HL-60 (cell line): Measurements from ENCODE around the gene BRF1.

Source experiments
- DNase-seq, 2 experiments: peaks; one replicate each; pipeline ENCODE4 v3.0.0-alpha.2; 2010 to 2020; ENCODE audit warnings: low read depth in 1 of 2, low spot score in 1 of 2
- H3K27ac ChIP-seq: fragments of 250-450 bp; sonication (Bioruptor Pico); replicated peaks from 2 replicates; pipeline ENCODE4 v1.5.1; 2020; ENCODE audit warnings: mild to moderate bottlenecking, moderate library complexity
- H3K27me3 ChIP-seq: fragments of 250-450 bp; sonication (Bioruptor Pico); 2 replicates; pipeline ENCODE4 v1.5.1; 2021; ENCODE audit warnings: mild to moderate bottlenecking, moderate library complexity; ENCODE audit not compliant: insufficient read depth, poor library complexity, severe bottlenecking
- H3K4me3 ChIP-seq: replicated peaks from 2 replicates; pipeline ENCODE4 v1.5.1; 2011; ENCODE audit warnings: mild to moderate bottlenecking, control low read depth, low read length; ENCODE audit not compliant: insufficient read depth
- CTCF ChIP-seq: IDR thresholded peaks from one replicate; pipeline ENCODE4 v1.5.1; 2011; ENCODE audit warnings: low read length, control low read depth, inconsistent platforms; ENCODE audit not compliant: insufficient read depth
- GABPA ChIP-seq: IDR thresholded peaks from 2 replicates; pipeline ENCODE4 v1.6.1; 2012; ENCODE audit warnings: low read depth
- POLR2AphosphoS5 ChIP-seq: IDR thresholded peaks from 2 replicates; pipeline ENCODE4 v1.6.1; 2012; ENCODE audit warnings: low read depth
- REST ChIP-seq: IDR thresholded peaks from 2 replicates; pipeline ENCODE4 v1.6.1; 2012; ENCODE audit warnings: low read depth; ENCODE audit not compliant: insufficient replicate concordance
- SPI1 ChIP-seq: IDR thresholded peaks from 2 replicates; pipeline ENCODE4 v1.6.1; 2012; ENCODE audit warnings: low read depth, mild to moderate bottlenecking, borderline replicate concordance

The BRF1 gene

GRCh38 chr14:105218611-105219010 lies 82.2 kb downstream of the BRF1 start:
- no peak for DNase-seq
- Histone ChIP-seq H3K27me3 (no peaks in the 10 kb centered on the region), H3K4me3 (no peak overlapping the region), H3K27ac (no peak overlapping the region)
- TF ChIP-seq CTCF: no peak
- TF ChIP-seq SPI1: no peak
- no peak for TF ChIP-seq GABPA
- TF ChIP-seq REST: no peak
- no peak for TF ChIP-seq POLR2AphosphoS5

- Histone ChIP-seq H3K27ac (no peak overlapping the region), H3K4me3 (no peak overlapping the region), H3K27me3 (no peaks in the 10 kb centered on the region)
- no peak for TF ChIP-seq CTCF
- no peak for TF ChIP-seq REST
- TF ChIP-seq GABPA: no peak
- TF ChIP-seq POLR2AphosphoS5: no peak
- no peak for TF ChIP-seq SPI1
- no peak for DNase-seq
These were observed 83.0 kb downstream of the BRF1 start for GRCh38 chr14:105217774-105218173.

GRCh38 chr14:105216490-105217247 lies 84.1 kb downstream of the BRF1 start:
- TF ChIP-seq POLR2AphosphoS5 (no peak), GABPA (no peak), SPI1 (no peak), REST (no peak), CTCF (no peak)
- Histone ChIP-seq H3K27me3 (no peaks in the 10 kb centered on the region), H3K27ac (no peak overlapping the region), H3K4me3 (no peak overlapping the region)
- no peak for DNase-seq
